Stimulated activated naive CD8-positive, alpha-beta T cell treated with anti-CD3 and anti-CD28 coated beads, Interleukin-15, Interleukin-2, amounts not matched to agents 100 ng/mL and 50 ng/mL, for 24 hours (primary cell): ENCODE results near the gene TCHP.
A peak's percentile ranks its signal among the peaks of the same experiment; 100 is the strongest.

Source experiments
- H3K27ac Mint-ChIP-seq: one replicate; pipeline ENCODE4 v1.8.0; 2021; ENCODE audit warnings: mild to moderate bottlenecking, mixed read lengths
- H3K27me3 Mint-ChIP-seq: one replicate; pipeline ENCODE4 v1.8.0; 2021; ENCODE audit warnings: mixed read lengths
- H3K36me3 Mint-ChIP-seq: one replicate; pipeline ENCODE4 v1.8.0; 2021; ENCODE audit warnings: low read depth, mixed read lengths
- H3K4me1 Mint-ChIP-seq: one replicate; pipeline ENCODE4 v1.8.0; 2021; ENCODE audit warnings: low read depth, mixed read lengths
- H3K4me3 Mint-ChIP-seq: one replicate; pipeline ENCODE4 v1.8.0; 2021; ENCODE audit warnings: mild to moderate bottlenecking, mixed read lengths
- H3K9me3 Mint-ChIP-seq: one replicate; pipeline ENCODE4 v1.8.0; 2021; ENCODE audit warnings: mixed read lengths

TCHP gene

DNA sequence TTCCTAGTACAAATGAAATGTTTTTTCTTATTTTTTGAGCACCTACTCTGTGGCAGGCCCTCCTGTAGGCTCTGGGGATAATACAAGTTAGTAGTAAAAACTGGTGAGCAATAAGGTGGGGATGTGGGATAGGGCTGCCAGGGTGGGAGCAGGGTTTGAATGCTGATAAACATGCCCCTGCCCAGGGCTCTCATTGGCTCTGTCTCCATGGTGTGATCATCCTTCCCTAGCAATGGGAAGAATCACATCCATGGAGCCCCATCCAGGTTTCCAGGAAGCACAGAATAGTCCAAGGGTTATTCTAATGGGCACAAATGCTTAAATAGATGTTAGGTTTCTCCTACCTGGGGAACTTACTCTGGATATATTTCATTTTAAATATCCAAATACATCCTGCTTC is 50.6 kb downstream of the TCHP start:
- Mint-ChIP-seq H3K4me1 (peaks cover 29% of the 10 kb centered on the region), H3K27me3 (no peaks in the 10 kb centered on the region), H3K27ac (no peak overlapping the region), H3K9me3 (no peaks in the 10 kb centered on the region), H3K4me3 (no peak overlapping the region), H3K36me3 (peaks cover 80% of the 10 kb centered on the region)

DNA sequence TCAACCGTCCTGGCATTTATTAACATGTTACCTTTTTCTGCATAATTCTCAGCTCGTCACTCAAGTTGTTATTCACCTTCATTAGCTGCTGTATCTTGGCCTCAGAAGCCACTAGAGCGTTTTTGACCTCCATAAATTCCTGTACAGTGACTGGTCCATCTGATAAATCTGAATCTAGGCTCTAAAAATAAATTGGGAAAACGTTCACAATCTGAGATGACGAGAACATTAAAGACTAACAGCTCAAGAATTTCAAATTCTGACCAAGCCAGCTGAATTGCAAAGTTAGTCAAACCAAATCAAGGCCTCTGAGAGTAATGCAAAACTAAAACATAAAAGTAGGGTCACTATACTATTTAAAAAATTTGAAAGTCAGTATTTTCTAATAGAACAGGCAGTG is 51.1 kb downstream of the TCHP start:
- Mint-ChIP-seq H3K4me3 (no peak overlapping the region), H3K9me3 (no peaks in the 10 kb centered on the region), H3K27me3 (no peaks in the 10 kb centered on the region), H3K36me3 (peaks cover 80% of the 10 kb centered on the region), H3K27ac (no peak overlapping the region), H3K4me1 (peaks cover 29% of the 10 kb centered on the region)

DNA sequence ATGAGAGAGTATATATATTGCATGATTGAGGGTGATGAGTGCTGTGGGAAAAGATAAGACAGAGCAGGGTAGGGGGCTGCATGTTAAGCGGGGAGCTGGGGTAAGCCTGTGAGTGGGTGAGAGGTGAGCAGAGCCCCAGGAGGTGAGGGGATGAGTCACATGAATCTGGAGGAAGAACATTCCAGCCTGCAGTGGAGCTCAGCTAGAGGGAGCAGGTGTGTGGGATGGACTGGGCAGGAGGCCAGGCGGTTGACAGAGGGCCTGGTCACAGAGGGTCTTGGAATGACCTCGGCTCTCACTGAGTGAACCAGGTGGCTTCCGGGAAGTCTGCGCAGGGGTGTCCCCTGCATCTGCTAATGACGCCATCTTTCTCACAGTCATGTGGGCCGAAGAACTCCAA is 51.7 kb downstream of the TCHP start:
- Mint-ChIP-seq H3K36me3 (peaks cover 78% of the 10 kb centered on the region), H3K27ac (no peak overlapping the region), H3K4me1 (peaks cover 26% of the 10 kb centered on the region), H3K27me3 (no peaks in the 10 kb centered on the region), H3K9me3 (no peaks in the 10 kb centered on the region), H3K4me3 (no peak overlapping the region)

DNA sequence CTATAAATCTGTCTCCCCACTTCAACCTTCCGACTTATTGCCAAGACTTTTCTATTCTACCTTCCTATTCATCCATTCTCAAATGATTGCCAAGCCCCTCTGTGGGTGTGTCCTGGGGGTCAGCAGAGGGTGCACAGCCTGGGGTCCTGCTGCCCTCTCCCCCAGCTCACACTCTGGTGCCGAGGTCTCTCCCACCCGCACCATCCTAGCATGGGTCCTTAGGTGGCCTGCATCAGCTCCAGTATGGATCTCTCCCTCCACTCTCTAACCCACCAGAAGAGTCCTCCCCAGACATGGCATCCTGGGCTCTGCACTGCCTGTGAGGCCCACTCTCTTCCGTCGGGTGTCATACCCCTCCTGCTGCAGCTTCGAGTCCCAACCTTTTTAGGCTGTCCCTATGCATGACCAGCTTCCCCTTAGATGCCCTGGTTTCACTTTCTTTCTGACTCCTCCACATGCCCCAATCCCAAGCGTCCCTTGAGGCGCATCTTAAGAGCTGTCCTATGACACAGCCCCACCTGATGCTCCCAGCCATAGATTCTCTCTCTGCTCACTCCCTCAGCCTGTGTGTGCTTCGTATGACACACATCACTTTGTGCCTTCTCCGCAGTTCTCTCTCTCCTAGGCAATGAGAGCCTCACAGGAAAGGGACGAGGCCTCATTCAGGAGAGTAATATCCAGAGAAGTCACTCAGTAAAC is 52.2 kb downstream of the TCHP start:
- Mint-ChIP-seq H3K4me3 (no peak overlapping the region), H3K4me1 (peaks cover 20% of the 10 kb centered on the region), H3K27me3 (no peaks in the 10 kb centered on the region), H3K9me3 (no peaks in the 10 kb centered on the region), H3K27ac (peak overlapping the region; percentile 63), H3K36me3 (peaks cover 76% of the 10 kb centered on the region)

DNA sequence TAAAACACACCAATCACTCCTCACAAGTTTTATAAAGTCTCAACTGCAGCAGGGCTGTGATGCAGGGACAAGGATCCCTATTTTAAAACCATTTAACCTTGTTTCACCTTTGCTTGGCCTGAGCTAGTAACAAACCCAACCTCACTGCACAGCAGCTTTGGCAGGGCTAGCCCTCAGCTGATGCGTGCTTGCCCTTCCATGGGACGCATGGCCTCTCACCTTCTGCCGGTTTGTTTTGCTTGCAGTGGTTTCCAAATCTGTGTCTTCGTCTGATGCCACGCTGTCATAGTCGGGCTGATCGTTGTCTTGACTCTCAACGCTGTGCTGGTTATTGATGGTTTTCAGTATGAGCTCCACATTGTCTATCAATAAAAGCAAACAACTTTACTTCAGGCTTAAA is 52.8 kb downstream of the TCHP start:
- Mint-ChIP-seq H3K36me3 (peaks cover 70% of the 10 kb centered on the region), H3K4me1 (peaks cover 14% of the 10 kb centered on the region), H3K27ac (peak overlapping the region; percentile 63), H3K4me3 (no peak overlapping the region), H3K27me3 (no peaks in the 10 kb centered on the region), H3K9me3 (no peaks in the 10 kb centered on the region)

DNA sequence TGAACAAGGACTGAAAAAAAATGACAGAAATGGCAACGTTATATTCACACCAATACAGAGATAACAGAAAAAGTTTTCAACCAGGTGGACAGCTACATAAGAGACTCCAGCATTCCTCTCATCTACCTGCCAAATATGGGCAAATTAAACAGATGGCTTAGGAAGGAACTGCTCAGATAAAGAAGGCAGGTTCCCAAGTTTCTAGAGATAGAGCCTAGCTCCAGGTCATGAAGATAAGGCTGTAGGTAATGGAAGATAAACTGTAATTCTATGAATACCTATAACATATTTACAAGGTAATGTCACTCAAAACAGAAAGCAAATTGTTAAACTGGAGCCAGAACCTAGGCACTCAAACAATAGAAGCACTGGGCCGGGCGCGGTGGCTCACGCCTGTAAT is 53.6 kb downstream of the TCHP start:
- Mint-ChIP-seq H3K36me3 (peaks cover 67% of the 10 kb centered on the region), H3K27me3 (no peaks in the 10 kb centered on the region), H3K9me3 (no peaks in the 10 kb centered on the region), H3K27ac (no peak overlapping the region), H3K4me1 (peaks cover 7% of the 10 kb centered on the region), H3K4me3 (no peak overlapping the region)

DNA sequence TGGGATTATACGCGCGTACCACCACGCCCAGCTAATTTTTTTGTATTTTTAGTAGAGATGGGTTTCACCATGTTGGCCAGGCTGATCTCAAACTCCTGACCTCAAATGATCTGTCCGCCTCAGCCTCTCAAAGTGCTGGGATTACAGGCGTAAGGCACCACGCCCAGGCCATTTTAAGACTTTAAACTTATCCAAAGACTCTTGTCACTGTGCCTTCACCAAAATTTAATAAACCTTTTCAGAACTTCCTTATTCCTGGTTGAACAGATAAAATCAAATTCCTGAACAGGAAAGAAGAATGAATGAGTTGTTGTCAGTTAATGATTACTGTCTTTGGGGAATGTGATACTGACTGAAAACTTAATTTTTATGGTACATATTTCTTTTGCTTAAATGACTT is 58.3 kb downstream of the TCHP start:
- peak overlapping the region; percentile 16 for H3K27ac Mint-ChIP-seq
- no peaks in the 10 kb centered on the region for H3K9me3 Mint-ChIP-seq
- no peaks in the 10 kb centered on the region for H3K4me1 Mint-ChIP-seq
- no peaks in the 10 kb centered on the region for H3K27me3 Mint-ChIP-seq
- H3K4me3 Mint-ChIP-seq = no peak overlapping the region
- H3K36me3 Mint-ChIP-seq = peaks cover 48% of the 10 kb centered on the region

DNA sequence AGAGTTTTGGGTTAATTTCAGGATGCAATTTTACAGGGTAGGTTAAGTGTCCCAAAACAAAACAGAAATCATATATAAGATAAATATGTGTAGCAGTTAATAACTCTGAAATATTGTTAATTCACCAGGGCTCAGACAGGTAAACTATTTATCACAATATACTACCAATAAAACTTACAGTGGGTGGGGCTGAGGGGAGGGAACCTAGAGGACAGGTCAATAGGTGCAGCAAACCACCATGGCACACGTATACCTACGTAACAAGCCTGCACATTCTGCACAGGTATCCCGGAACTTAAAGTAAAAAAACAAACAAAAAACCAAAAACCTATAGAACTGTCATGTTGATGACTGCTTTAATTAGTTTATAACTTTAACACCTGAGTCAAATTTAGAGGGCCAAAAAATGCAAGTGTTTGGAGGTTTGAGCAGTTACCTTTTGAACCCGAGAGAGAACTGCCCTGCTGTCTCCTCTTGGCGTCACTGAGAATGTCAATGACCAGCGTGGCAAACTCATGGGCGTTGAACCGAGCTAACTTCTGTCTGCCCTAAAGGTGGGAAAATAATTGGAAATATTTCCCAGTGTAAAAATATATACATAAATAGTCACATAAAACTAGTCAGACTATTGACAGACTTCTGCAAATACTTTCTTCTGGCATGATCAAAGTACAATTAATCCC is 59.5 kb downstream of the TCHP start:
- Mint-ChIP-seq H3K4me1 (no peaks in the 10 kb centered on the region), H3K4me3 (no peak overlapping the region), H3K27me3 (no peaks in the 10 kb centered on the region), H3K9me3 (no peaks in the 10 kb centered on the region), H3K27ac (no peak overlapping the region), H3K36me3 (peaks cover 45% of the 10 kb centered on the region)

DNA sequence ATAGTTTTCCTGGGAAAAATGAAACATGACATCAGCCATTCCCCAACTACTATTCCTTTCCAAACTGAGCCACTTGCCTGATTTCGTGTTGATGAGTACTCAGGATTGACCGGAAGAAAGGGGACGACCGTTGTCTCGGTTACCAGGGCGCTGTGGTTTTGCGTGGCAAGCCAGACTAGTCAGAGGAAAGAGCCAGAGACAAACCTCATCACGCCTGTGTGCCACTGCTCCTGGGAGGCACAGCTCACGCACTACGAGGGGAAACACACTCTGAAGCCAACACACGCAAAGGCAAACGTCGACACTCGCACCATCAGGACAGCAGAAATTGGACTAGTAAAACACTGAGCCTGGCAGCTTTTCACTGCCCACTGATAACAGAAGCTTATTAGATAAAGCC is 61.1 kb downstream of the TCHP start:
- Mint-ChIP-seq H3K4me1 (no peaks in the 10 kb centered on the region), H3K27me3 (no peaks in the 10 kb centered on the region), H3K36me3 (peaks cover 56% of the 10 kb centered on the region), H3K4me3 (no peak overlapping the region), H3K9me3 (no peaks in the 10 kb centered on the region), H3K27ac (no peak overlapping the region)

DNA sequence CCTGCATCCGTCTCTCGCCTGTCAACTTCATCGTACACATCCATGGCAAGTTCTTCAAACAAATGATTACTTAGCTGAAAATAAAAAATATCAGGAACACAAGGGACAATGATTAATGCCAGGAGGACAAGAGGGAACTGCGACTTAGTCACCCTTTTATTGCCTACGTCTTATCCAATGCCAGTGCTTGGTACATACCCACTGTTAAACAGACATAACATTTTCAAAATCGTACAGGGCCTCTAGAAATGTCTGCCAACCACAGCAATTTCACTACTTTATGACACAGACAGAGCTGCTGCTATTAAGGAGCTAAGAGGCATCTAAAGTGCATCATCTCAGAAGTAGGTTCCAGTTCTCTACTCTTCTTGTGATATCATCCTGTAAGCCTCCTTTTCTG is 61.5 kb downstream of the TCHP start:
- no peak overlapping the region for H3K27ac Mint-ChIP-seq

DNA sequence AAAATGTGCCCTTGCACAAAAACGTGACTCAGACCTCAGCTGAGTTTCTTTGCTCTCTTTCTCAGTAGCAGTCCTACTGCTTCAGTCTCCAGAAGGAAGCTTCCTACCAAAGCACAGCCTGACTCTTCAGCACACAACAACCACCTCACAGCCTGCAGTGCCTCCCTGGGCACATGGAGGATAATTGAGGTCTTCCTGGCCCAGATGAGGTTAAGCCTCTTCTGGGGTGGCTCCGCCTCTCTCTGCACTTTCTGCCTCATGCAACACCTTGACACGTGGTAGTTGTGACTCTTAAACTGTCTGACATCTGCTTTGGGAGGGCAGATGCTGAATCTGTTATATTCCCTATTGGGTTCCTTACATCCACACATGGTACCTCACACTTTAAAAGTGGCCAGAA is 62.3 kb downstream of the TCHP start:
- H3K9me3 Mint-ChIP-seq = no peaks in the 10 kb centered on the region
- H3K4me3 Mint-ChIP-seq = no peak overlapping the region
- no peak overlapping the region for H3K27ac Mint-ChIP-seq
- peaks cover 3% of the 10 kb centered on the region for H3K4me1 Mint-ChIP-seq
- H3K36me3 Mint-ChIP-seq = peaks cover 55% of the 10 kb centered on the region
- H3K27me3 Mint-ChIP-seq = no peaks in the 10 kb centered on the region

More for the DNA sequence above, 61.5 kb downstream of the TCHP start:
- H3K4me1 Mint-ChIP-seq = no peaks in the 10 kb centered on the region
- H3K4me3 Mint-ChIP-seq = no peak overlapping the region
- peaks cover 55% of the 10 kb centered on the region for H3K36me3 Mint-ChIP-seq
- H3K27me3 Mint-ChIP-seq = no peaks in the 10 kb centered on the region
- no peaks in the 10 kb centered on the region for H3K9me3 Mint-ChIP-seq

DNA sequence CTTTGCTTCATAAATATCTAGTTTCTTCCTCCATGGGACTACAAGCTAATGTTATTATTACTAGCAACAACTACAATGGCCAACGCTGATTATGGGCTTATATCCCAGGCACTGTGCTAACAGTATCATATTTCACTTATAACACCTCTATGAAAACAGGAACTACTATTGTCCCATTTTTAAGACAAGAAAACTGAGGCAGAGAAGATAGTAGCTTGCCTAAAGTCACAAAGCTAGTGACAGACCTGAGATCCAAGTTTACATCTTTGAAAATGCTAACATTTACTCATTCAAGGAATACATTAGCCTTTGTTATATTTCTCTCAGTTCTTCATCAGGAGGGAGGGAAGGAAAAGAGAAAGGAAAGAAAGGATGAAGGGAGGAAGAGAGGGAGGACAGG is 63.3 kb downstream of the TCHP start:
- no peaks in the 10 kb centered on the region for H3K9me3 Mint-ChIP-seq
- no peak overlapping the region for H3K27ac Mint-ChIP-seq
- H3K36me3 Mint-ChIP-seq = peaks cover 63% of the 10 kb centered on the region
- no peaks in the 10 kb centered on the region for H3K27me3 Mint-ChIP-seq
- H3K4me3 Mint-ChIP-seq = no peak overlapping the region
- H3K4me1 Mint-ChIP-seq = peaks cover 11% of the 10 kb centered on the region

DNA sequence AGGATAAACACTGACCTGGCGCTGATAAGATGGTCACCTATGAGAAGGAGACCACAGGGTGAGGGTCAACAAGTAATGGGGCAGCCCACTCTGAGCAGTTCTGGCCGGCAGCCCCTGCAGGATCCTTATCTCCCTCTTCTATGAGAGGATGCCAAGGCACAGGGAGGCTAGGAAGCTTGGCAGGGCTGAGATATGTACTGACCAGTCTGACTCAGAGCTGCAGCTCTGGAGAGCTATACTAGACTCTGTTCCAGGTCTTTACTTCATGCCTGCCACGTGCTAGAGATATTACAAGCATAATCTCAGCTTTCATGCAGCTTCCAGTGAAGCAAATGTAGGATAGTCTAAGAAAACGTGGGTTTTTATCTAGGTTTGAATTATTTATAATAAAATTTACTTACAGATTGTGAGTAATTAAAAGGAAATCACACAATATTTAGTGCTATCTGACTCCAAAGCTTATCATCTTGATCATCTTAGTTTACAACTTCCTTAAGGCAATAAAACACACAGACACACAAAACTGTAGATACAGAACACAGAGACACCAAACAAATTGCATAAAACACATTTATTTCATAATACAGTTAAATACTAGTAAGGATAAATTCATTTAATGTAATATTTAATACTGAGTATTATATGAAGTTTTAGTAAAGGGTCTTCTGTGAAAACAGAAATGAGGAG is 63.8 kb downstream of the TCHP start:
- H3K27ac Mint-ChIP-seq = no peak overlapping the region
- peaks cover 11% of the 10 kb centered on the region for H3K4me1 Mint-ChIP-seq
- no peaks in the 10 kb centered on the region for H3K27me3 Mint-ChIP-seq
- H3K36me3 Mint-ChIP-seq = peaks cover 57% of the 10 kb centered on the region
- no peaks in the 10 kb centered on the region for H3K9me3 Mint-ChIP-seq
- H3K4me3 Mint-ChIP-seq = no peak overlapping the region

DNA sequence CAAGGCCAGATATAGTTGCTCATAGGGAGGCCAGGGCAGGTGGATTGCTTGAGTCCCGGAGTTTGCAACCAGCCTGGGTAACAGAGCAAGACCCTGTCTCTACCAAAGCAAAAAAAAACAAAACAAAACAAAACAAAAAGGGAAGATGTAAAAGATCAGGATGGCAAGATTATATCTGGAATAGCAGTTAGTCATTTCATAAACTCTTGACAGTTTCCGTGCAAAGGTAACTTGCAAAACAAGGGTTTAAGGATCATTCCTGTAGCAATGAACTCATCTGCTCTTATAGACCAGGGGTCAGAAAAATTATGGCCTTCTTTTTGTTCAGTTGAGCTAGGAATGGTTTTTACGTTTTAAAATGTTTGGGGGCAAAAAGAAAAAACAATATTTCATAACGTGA is 66.5 kb downstream of the TCHP start:
- H3K36me3 Mint-ChIP-seq = peaks cover 51% of the 10 kb centered on the region
- no peaks in the 10 kb centered on the region for H3K9me3 Mint-ChIP-seq
- H3K27me3 Mint-ChIP-seq = no peaks in the 10 kb centered on the region
- H3K4me3 Mint-ChIP-seq = no peak overlapping the region
- H3K4me1 Mint-ChIP-seq = peaks cover 11% of the 10 kb centered on the region
- no peak overlapping the region for H3K27ac Mint-ChIP-seq

DNA sequence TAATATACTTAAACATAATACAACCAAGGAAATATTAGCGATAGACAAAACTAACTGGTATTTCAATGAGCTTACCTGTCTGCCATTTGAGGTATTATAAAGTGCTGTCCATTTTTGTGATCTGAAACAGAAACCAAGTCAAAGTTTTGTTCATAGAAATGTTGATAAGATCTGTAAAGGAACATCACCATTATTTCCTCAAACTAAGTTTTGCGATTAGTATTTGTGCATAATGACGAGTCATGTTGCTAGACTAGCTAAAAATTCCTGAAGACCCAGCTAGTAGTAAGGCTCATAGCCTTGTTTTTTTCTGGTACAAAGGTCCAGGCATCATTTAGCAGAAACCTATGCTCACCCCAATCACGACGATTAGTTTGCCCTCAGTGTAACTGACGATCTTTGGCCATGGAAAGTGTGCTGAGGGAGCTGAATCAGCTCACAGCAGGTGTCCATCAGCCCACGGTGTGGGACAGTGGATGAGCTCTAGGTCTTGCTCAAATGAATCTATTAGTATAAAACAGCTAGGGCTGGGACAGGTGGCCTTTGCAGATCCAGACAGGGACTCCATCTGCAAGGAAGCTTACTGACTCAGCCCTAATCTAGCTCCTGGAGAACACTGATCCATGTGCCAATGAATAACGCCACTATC is 67.4 kb downstream of the TCHP start:
- H3K36me3 Mint-ChIP-seq = peaks cover 54% of the 10 kb centered on the region
- H3K4me1 Mint-ChIP-seq = peaks cover 15% of the 10 kb centered on the region
- no peaks in the 10 kb centered on the region for H3K9me3 Mint-ChIP-seq
- no peak overlapping the region for H3K4me3 Mint-ChIP-seq
- H3K27ac Mint-ChIP-seq = peak overlapping the region; percentile 61
- H3K27me3 Mint-ChIP-seq = no peaks in the 10 kb centered on the region
